Ishikawa (cell line): Measurements from ENCODE around the gene CD207.

Experiments used
- EP300 ChIP-seq: IDR thresholded peaks from 2 replicates; pipeline ENCODE4 v1.6.1; 2012; ENCODE audit warnings: borderline replicate concordance
- FOXM1 ChIP-seq: IDR thresholded peaks from 2 replicates; pipeline ENCODE4 v1.6.1; 2012; ENCODE audit warnings: low read depth, borderline replicate concordance
- NFIC ChIP-seq: IDR thresholded peaks from 2 replicates; pipeline ENCODE4 v1.6.1; 2012
- RAD21 ChIP-seq: IDR thresholded peaks from 2 replicates; pipeline ENCODE4 v1.6.1; 2012; ENCODE audit warnings: low read depth
- REST ChIP-seq: IDR thresholded peaks from 2 replicates; pipeline ENCODE4 v1.6.1; 2012; ENCODE audit warnings: low read depth, mild to moderate bottlenecking
- USF1 ChIP-seq: IDR thresholded peaks from 2 replicates; pipeline ENCODE4 v1.6.1; 2012
- YY1 ChIP-seq: IDR thresholded peaks from 2 replicates; pipeline ENCODE4 v1.6.1; 2012; ENCODE audit warnings: low read depth
- ZBTB7A ChIP-seq: IDR thresholded peaks from 2 replicates; pipeline ENCODE4 v1.6.1; 2012; ENCODE audit warnings: low read depth

GRCh38 chr2:70834106-70834505 lies 1.5 kb downstream of the CD207 start:
- no peak for TF ChIP-seq YY1
- TF ChIP-seq REST: no peak
- no peak for TF ChIP-seq ZBTB7A
- TF ChIP-seq EP300: no peak
- no peak for TF ChIP-seq USF1
- no peak for TF ChIP-seq FOXM1
- TF ChIP-seq RAD21: no peak
- TF ChIP-seq NFIC: no peak
